Uterus (tissue), 4 donors: ENCODE results near the gene PAM16. TPM values are rescaled to one million over a fixed set of nuclear protein-coding genes. Genes with fewer than 3 reads are reported as not detected.

Experiments
- DNase-seq, 2 donors: peaks; one replicate each; pipeline ENCODE4 v3.0.0-alpha.2; 2019 to 2020
- H3K27ac ChIP-seq, 2 donors: fragments of 200-600 bp; sonication (generic); 1 replicate in 1 of 2; 2 replicates in 1 of 2; pipeline ENCODE4 v1.5.1; 2016 to 2018
- H3K27me3 ChIP-seq, 2 donors: fragments of 200-600 bp; sonication (generic); one replicate each; pipeline ENCODE4 v1.5.1; 2018 to 2019; ENCODE audit warnings: control low read depth in 1 of 2
- H3K36me3 ChIP-seq, 2 donors: fragments of 200-600 bp; sonication (generic); one replicate each; pipeline ENCODE4 v1.5.1; 2019; ENCODE audit warnings: control low read depth in 1 of 2
- H3K4me1 ChIP-seq, 2 donors: fragments of 200-600 bp; sonication (generic); one replicate each; pipeline ENCODE4 v1.5.1; 2018 to 2019; ENCODE audit warnings: control low read depth in 1 of 2
- H3K4me3 ChIP-seq, 2 donors: fragments of 200-600 bp; sonication (generic); 1 replicate in 1 of 2; 2 replicates in 1 of 2; pipeline ENCODE4 v1.5.1; 2018 to 2019; ENCODE audit warnings: mild to moderate bottlenecking in 1 of 2
- H3K9me3 ChIP-seq, 2 donors: fragments of 200-600 bp; sonication (generic); one replicate each; pipeline ENCODE4 v1.5.1; 2019; ENCODE audit warnings: control low read depth in 1 of 2
- CTCF ChIP-seq, 4 experiments: fragments of 200-600 bp in 2 of 4; fragments of 450-650 bp in 2 of 4; sonication (generic) in 2 of 4; IDR thresholded peaks; one replicate each; pipeline ENCODE4 v1.5.1; 2016 to 2019; ENCODE audit warnings: antibody characterized with exemption in 4 of 4, mild to moderate bottlenecking in 2 of 4, moderate library complexity in 1 of 4
- POLR2A ChIP-seq, 2 donors: fragments of 450-650 bp; IDR thresholded peaks; one replicate each; pipeline ENCODE4 v1.6.1; 2016; ENCODE audit warnings: antibody characterized with exemption in 2 of 2, mild to moderate bottlenecking in 1 of 2, moderate library complexity in 1 of 2
- intact Hi-C: fragments of 100-400 bp; cut with DNase I; formaldehyde crosslinking; loops from one replicate; pipeline ENCODE4 v1.15.1; 2023; ENCODE audit warnings: low total_unique reads
- total RNA-seq, 4 donors: library from RNA; depleted of rRNA in 3 of 4; stranded (reverse); fragments of >200 nt in 3 of 4; gene quantifications; one replicate each; pipeline versions ENCODE4 v1.1.0 to v1.2.4, GENCODE V29; 2014 to 2023
- donor health status: DM: yes; HTN: yes; CAD: no.

The PAM16 gene
- total RNA-seq, 4 donors from 2014 or later: 8.9 to 438 (median 35.3) TPM

DNA sequence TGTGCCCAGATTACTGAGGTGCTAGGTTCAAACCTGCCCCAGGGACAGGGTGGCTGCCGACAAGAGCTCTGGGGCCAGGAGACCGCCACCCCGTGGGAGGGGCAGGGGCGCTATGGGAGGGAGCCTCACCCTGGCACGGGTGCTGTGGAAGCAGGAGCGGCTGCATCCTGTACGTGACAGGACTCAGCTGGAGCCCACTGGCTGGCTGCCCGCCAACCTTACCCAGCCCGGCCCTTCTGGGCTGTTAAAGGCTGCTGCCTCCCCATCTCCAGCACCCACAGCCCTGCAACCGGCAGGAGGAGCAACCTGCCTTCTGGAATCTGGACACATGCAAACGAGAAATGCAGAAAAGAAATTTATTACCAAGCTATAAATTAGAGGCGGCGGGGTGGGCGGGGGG lies 11.2 kb downstream of the PAM16 start:
- intact Hi-C loops: no loop called here
- TF ChIP-seq POLR2A (IDR thresholded peaks at IDR 0.05) (no peak), CTCF (IDR thresholded peaks at IDR 0.05) (peak in 2 of 4 experiments; percentile 11 to 14)
- Histone ChIP-seq H3K4me3 (no peak overlapping the region), H3K36me3 (no peaks in the 10 kb centered on the region), H3K4me1 (peaks cover 0 to 13% of the 10 kb centered on the region in 2 donors), H3K27me3 (no peaks in the 10 kb centered on the region), H3K9me3 (no peaks in the 10 kb centered on the region), H3K27ac (peak overlapping the region in 1 of 2 donors; percentile 56)
- DNase-seq: peak; percentile 61 to 65

- DNase-seq: no peak
- H3K4me3 ChIP-seq: no peak overlapping the region
- H3K4me1 ChIP-seq: peaks cover 0 to 13% of the 10 kb centered on the region in 2 donors
- peak overlapping the region; percentile 3 to 65 for H3K27ac ChIP-seq
- intact Hi-C loops: no loop called here
- TF ChIP-seq CTCF (IDR thresholded peaks at IDR 0.05) (no peak), POLR2A (IDR thresholded peaks at IDR 0.05) (no peak)
- no peaks in the 10 kb centered on the region for H3K36me3 ChIP-seq
- H3K9me3 ChIP-seq: no peaks in the 10 kb centered on the region
- no peaks in the 10 kb centered on the region for H3K27me3 ChIP-seq
These were observed 11.7 kb downstream of the PAM16 start for GRCh38 chr16:4339455-4339854.

DNA sequence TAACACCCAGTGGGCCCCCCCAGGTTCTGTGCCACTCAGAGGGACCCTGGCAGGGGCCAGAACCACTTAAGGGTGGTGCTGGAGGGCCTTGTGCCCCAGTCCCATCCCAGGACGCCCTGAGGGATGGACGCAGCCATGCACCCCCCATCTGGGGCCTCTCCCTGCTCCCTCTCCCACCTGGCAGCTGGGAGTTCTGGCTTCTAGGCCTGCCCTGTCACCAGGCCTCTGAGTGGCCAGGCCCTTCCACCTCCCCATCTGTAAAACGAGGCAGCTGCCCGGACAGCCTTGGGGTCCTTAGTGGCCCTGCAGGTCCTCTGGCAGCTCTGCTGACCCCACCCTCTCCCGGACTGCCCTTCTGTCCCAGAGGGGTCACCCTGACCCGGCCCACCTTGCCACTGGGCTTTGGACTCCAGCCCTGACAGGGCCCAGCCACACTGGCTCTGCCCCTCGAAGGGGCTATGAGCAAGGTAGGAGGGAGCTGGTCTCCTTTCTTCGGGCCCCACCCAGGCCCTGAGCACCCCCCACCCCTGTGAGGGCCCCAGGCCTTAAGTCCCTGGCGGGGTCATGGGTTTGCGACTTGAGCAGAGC lies 12.3 kb downstream of the PAM16 start:
- intact Hi-C loops: no loop called here
- H3K4me3 ChIP-seq: no peak overlapping the region

DNA sequence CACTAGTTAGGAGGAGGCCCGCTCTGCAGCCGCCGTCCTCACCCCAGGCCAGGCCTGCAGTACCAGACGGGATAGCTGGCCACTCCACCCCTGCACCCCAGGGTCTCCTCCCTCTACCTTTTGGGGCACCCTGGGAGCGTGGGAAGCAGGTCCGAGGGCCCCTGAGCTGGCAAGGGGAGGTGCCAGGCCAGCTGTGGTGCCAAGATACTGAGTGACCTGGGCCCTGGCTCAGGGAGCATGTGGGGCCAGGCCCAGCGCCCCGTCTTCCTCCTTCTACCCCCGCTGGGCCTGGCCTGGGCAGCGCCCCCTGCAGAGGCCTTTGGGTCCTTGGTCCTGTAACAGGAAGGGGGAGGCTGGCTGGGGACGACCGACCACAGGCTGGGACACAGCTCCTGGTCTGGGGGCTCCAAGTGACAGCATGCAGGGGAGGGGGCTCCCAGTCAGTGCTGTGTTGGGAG lies 13.0 kb downstream of the PAM16 start:
- no peaks in the 10 kb centered on the region for H3K9me3 ChIP-seq
- DNase-seq: no peak
- peak overlapping the region in 1 of 2 donors; percentile 65 for H3K27ac ChIP-seq
- H3K36me3 ChIP-seq: no peaks in the 10 kb centered on the region
- TF ChIP-seq POLR2A (IDR thresholded peaks at IDR 0.05) (no peak), CTCF (IDR thresholded peaks at IDR 0.05) (no peak)
- intact Hi-C loops: no loop called here
- H3K4me3 ChIP-seq: no peak overlapping the region
- H3K4me1 ChIP-seq: peaks cover 0 to 13% of the 10 kb centered on the region in 2 donors
- H3K27me3 ChIP-seq: no peaks in the 10 kb centered on the region

More for the DNA sequence above, 12.3 kb downstream of the PAM16 start:
- H3K9me3 ChIP-seq: no peaks in the 10 kb centered on the region
- TF ChIP-seq CTCF (IDR thresholded peaks at IDR 0.05) (no peak), POLR2A (IDR thresholded peaks at IDR 0.05) (no peak)
- H3K27me3 ChIP-seq: no peaks in the 10 kb centered on the region
- no peak for DNase-seq
- no peaks in the 10 kb centered on the region for H3K36me3 ChIP-seq
- peak overlapping the region in 1 of 2 donors; percentile 65 for H3K27ac ChIP-seq
- H3K4me1 ChIP-seq: peaks cover 0 to 13% of the 10 kb centered on the region in 2 donors

GRCh38 chr16:4337540-4338088 lies 13.5 kb downstream of the PAM16 start:
- H3K4me1 ChIP-seq: peaks cover 0 to 13% of the 10 kb centered on the region in 2 donors
- H3K9me3 ChIP-seq: no peaks in the 10 kb centered on the region
- H3K36me3 ChIP-seq: no peaks in the 10 kb centered on the region
- TF ChIP-seq POLR2A (IDR thresholded peaks at IDR 0.05) (no peak), CTCF (IDR thresholded peaks at IDR 0.05) (no peak)
- no peak overlapping the region for H3K27ac ChIP-seq
- no peaks in the 10 kb centered on the region for H3K27me3 ChIP-seq
- H3K4me3 ChIP-seq: no peak overlapping the region
- intact Hi-C loops: no loop called here
- no peak for DNase-seq
